C4-2B (cell line): Measurements from ENCODE around the gene PAX1.

Source experiments
- ZFX ChIP-seq: fragments of 450-650 bp; IDR thresholded peaks from 2 replicates; pipeline ENCODE4 v1.6.1; 2017
- TF ChIP-seq, protein P1 (sequence below): fragments of 450-650 bp; conservative IDR thresholded peaks from 2 replicates; pipeline ENCODE4 v1.5.1; 2017; ENCODE audit warnings: mild to moderate bottlenecking

DNA sequence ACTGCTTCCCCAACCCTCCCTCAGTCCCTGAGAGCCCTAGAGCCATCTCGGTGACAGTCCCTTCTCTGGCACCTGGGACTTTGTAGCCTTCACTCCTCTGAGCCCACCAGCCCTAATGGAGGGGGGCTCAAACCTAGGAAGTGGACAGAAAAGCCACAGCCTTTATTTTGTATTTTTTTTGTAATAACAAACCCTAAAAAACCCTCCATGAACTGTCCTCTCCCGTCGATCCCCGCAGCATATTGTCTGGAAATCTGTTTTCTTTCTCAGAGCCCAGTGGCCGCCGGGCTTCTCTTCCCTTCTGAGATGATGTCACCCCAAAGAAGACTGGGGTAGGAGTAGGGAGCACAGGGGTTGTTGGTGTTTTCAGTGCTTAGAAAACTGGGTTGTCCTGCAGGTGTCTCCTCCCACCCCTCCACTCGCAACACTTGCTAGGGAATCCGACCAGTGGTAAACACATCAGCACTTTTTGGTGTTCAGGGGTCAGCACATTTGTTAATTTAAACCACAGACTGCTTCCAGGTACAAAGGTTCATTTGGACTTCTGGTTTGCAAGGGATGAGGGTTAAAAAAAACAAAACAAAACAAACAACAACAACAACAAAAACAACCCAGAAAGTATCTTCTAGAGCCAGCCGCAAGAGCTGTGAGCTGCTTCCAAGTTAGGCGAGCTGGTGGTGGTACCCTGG, 9.9 kb downstream of the PAX1 start:
- TF ChIP-seq, protein P1, sequence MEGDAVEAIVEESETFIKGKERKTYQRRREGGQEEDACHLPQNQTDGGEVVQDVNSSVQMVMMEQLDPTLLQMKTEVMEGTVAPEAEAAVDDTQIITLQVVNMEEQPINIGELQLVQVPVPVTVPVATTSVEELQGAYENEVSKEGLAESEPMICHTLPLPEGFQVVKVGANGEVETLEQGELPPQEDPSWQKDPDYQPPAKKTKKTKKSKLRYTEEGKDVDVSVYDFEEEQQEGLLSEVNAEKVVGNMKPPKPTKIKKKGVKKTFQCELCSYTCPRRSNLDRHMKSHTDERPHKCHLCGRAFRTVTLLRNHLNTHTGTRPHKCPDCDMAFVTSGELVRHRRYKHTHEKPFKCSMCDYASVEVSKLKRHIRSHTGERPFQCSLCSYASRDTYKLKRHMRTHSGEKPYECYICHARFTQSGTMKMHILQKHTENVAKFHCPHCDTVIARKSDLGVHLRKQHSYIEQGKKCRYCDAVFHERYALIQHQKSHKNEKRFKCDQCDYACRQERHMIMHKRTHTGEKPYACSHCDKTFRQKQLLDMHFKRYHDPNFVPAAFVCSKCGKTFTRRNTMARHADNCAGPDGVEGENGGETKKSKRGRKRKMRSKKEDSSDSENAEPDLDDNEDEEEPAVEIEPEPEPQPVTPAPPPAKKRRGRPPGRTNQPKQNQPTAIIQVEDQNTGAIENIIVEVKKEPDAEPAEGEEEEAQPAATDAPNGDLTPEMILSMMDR, result no peak
- TF ChIP-seq ZFX, result no peak
